ENCODE data around the gene KIF18B. TPM values are rescaled to one million over a fixed set of nuclear protein-coding genes. Genes with fewer than 3 reads are reported as not detected.

The KIF18B gene
- total RNA-seq, 1 donor from 2014 or later: 3.9 TPM

- DNase-seq (ENCODE audit: low spot score): peak; percentile 64
- Mint-ChIP-seq H3K9me3 (ENCODE audit: low read depth) (no peaks in the 10 kb centered on the region), H3K27ac (ENCODE audit: unreplicated experiment) (no peak overlapping the region), H3K36me3 (ENCODE audit: low read depth) (no peaks in the 10 kb centered on the region), H3K4me3 (ENCODE audit: unreplicated experiment) (no peak overlapping the region), H3K4me1 (ENCODE audit: low read depth) (no peaks in the 10 kb centered on the region), H3K27me3 (ENCODE audit: low read depth) (no peaks in the 10 kb centered on the region)
- TF ChIP-seq, protein P1, sequence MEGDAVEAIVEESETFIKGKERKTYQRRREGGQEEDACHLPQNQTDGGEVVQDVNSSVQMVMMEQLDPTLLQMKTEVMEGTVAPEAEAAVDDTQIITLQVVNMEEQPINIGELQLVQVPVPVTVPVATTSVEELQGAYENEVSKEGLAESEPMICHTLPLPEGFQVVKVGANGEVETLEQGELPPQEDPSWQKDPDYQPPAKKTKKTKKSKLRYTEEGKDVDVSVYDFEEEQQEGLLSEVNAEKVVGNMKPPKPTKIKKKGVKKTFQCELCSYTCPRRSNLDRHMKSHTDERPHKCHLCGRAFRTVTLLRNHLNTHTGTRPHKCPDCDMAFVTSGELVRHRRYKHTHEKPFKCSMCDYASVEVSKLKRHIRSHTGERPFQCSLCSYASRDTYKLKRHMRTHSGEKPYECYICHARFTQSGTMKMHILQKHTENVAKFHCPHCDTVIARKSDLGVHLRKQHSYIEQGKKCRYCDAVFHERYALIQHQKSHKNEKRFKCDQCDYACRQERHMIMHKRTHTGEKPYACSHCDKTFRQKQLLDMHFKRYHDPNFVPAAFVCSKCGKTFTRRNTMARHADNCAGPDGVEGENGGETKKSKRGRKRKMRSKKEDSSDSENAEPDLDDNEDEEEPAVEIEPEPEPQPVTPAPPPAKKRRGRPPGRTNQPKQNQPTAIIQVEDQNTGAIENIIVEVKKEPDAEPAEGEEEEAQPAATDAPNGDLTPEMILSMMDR (IDR thresholded peaks at IDR 0.05): no peak
Observed at GRCh38 chr17:44932096-44932786, 15.3 kb downstream of the KIF18B start.

GRCh38 chr17:44931376-44931775 lies 16.2 kb downstream of the KIF18B start:
- Mint-ChIP-seq H3K4me1 (ENCODE audit: low read depth) (no peaks in the 10 kb centered on the region), H3K9me3 (ENCODE audit: low read depth) (no peaks in the 10 kb centered on the region), H3K27me3 (ENCODE audit: low read depth) (no peaks in the 10 kb centered on the region), H3K27ac (ENCODE audit: unreplicated experiment) (no peak overlapping the region), H3K4me3 (ENCODE audit: unreplicated experiment) (no peak overlapping the region), H3K36me3 (ENCODE audit: low read depth) (no peaks in the 10 kb centered on the region)
- TF ChIP-seq, protein P1 (IDR thresholded peaks at IDR 0.05): no peak
- DNase-seq (ENCODE audit: low spot score): peak; percentile 54

DNA sequence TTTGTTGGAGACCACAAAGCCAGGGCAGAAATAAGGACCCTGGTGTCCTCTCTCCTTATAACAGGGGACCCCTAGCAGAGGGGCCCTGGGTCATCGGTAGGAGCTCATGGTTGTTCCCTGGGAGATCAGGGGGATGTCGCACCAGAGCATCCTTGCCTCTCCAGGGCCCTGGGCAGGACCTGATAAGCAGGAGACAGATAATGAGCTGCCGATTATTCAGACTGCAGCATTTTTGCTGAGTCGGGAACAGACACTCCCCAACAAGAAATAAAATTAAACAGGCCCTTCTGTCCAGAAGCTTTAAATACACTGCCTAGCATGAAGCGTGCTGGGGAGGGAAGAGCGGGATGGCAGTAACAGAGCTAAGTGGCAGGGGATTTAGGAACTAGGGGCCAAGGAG lies 16.9 kb downstream of the KIF18B start:
- no peaks in the 10 kb centered on the region for H3K36me3 Mint-ChIP-seq (ENCODE audit: low read depth)

GRCh38 chr17:44928950-44929720 lies 18.4 kb downstream of the KIF18B start:
- Mint-ChIP-seq H3K4me3 (ENCODE audit: unreplicated experiment) (no peak overlapping the region), H3K27me3 (ENCODE audit: low read depth) (no peaks in the 10 kb centered on the region), H3K36me3 (ENCODE audit: low read depth) (no peaks in the 10 kb centered on the region), H3K27ac (ENCODE audit: unreplicated experiment) (no peak overlapping the region), H3K4me1 (ENCODE audit: low read depth) (no peaks in the 10 kb centered on the region), H3K9me3 (ENCODE audit: low read depth) (no peaks in the 10 kb centered on the region)
- TF ChIP-seq, protein P1 (IDR thresholded peaks at IDR 0.05): no peak
- DNase-seq (ENCODE audit: low spot score): peak; percentile 51

More for the DNA sequence above, 16.9 kb downstream of the KIF18B start:
- Mint-ChIP-seq H3K4me3 (ENCODE audit: unreplicated experiment) (no peak overlapping the region), H3K27me3 (ENCODE audit: low read depth) (no peaks in the 10 kb centered on the region), H3K27ac (ENCODE audit: unreplicated experiment) (no peak overlapping the region), H3K9me3 (ENCODE audit: low read depth) (no peaks in the 10 kb centered on the region), H3K4me1 (ENCODE audit: low read depth) (no peaks in the 10 kb centered on the region)
- TF ChIP-seq, protein P1 (IDR thresholded peaks at IDR 0.05): no peak
- DNase-seq (ENCODE audit: low spot score): peak; percentile 41

- TF ChIP-seq, protein P1 (IDR thresholded peaks at IDR 0.05): no peak
- peak; percentile 79 for DNase-seq (ENCODE audit: low spot score)
- H3K27ac Mint-ChIP-seq (ENCODE audit: unreplicated experiment): no peak overlapping the region
- H3K9me3 Mint-ChIP-seq (ENCODE audit: low read depth): no peaks in the 10 kb centered on the region
- no peaks in the 10 kb centered on the region for H3K27me3 Mint-ChIP-seq (ENCODE audit: low read depth)
- no peaks in the 10 kb centered on the region for H3K4me1 Mint-ChIP-seq (ENCODE audit: low read depth)
- no peaks in the 10 kb centered on the region for H3K36me3 Mint-ChIP-seq (ENCODE audit: low read depth)
- H3K4me3 Mint-ChIP-seq (ENCODE audit: unreplicated experiment): no peak overlapping the region
Observed at GRCh38 chr17:44928136-44928535, 19.4 kb downstream of the KIF18B start.

Data from chondrocyte (in vitro differentiated cells).